Measurements from ENCODE around the gene CYP27A1.

CYP27A1 gene

DNA sequence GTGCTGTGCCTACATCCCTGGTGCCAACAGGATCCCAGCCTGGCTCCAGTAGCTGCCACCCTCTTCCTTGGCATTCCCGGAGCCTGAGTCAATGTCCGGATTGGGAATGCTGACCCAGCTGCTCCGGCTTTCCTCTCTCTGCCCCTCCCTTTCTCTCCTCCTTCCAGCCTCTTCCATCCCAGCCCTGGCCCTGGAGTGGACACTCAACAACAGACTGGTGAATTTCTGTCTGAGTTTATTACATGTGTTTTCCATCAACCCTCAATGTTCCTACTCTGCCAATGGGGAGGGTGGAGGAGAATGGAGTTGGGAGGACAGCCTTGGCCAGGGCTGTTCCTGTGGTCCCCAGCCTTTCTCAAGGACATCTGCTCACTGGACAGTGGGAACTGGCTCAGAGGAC is 50.6 kb downstream of the CYP27A1 start:
- peak; percentile 43; the same call in 1 of the 3 replicates for ATAC-seq
- TF ChIP-seq ZNF565 (CRISPR knock-in tag; conservative IDR thresholded peaks at IDR 0.05; ENCODE audit: low read depth), result no peak
- TF ChIP-seq ZC3H10 (CRISPR knock-in tag; IDR thresholded peaks at IDR 0.05), result no peak
- TF ChIP-seq BACH2 (CRISPR knock-in tag; IDR thresholded peaks at IDR 0.05; ENCODE audit: borderline replicate concordance), result no peak
- no peak for TF ChIP-seq ZNF70 (CRISPR knock-in tag; IDR thresholded peaks at IDR 0.05)
- TF ChIP-seq, protein P1, sequence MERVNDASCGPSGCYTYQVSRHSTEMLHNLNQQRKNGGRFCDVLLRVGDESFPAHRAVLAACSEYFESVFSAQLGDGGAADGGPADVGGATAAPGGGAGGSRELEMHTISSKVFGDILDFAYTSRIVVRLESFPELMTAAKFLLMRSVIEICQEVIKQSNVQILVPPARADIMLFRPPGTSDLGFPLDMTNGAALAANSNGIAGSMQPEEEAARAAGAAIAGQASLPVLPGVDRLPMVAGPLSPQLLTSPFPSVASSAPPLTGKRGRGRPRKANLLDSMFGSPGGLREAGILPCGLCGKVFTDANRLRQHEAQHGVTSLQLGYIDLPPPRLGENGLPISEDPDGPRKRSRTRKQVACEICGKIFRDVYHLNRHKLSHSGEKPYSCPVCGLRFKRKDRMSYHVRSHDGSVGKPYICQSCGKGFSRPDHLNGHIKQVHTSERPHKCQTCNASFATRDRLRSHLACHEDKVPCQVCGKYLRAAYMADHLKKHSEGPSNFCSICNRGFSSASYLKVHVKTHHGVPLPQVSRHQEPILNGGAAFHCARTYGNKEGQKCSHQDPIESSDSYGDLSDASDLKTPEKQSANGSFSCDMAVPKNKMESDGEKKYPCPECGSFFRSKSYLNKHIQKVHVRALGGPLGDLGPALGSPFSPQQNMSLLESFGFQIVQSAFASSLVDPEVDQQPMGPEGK (CRISPR knock-in tag; IDR thresholded peaks at IDR 0.05; ENCODE audit: borderline replicate concordance), result no peak
- TF ChIP-seq, protein P2, sequence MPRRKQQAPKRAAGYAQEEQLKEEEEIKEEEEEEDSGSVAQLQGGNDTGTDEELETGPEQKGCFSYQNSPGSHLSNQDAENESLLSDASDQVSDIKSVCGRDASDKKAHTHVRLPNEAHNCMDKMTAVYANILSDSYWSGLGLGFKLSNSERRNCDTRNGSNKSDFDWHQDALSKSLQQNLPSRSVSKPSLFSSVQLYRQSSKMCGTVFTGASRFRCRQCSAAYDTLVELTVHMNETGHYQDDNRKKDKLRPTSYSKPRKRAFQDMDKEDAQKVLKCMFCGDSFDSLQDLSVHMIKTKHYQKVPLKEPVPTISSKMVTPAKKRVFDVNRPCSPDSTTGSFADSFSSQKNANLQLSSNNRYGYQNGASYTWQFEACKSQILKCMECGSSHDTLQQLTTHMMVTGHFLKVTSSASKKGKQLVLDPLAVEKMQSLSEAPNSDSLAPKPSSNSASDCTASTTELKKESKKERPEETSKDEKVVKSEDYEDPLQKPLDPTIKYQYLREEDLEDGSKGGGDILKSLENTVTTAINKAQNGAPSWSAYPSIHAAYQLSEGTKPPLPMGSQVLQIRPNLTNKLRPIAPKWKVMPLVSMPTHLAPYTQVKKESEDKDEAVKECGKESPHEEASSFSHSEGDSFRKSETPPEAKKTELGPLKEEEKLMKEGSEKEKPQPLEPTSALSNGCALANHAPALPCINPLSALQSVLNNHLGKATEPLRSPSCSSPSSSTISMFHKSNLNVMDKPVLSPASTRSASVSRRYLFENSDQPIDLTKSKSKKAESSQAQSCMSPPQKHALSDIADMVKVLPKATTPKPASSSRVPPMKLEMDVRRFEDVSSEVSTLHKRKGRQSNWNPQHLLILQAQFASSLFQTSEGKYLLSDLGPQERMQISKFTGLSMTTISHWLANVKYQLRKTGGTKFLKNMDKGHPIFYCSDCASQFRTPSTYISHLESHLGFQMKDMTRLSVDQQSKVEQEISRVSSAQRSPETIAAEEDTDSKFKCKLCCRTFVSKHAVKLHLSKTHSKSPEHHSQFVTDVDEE (CRISPR knock-in tag; IDR thresholded peaks at IDR 0.05), result no peak
- TF ChIP-seq ZFP3 (CRISPR knock-in tag; IDR thresholded peaks at IDR 0.05), result no peak
- TF ChIP-seq OSR1 (CRISPR knock-in tag; IDR thresholded peaks at IDR 0.05), result no peak

DNA sequence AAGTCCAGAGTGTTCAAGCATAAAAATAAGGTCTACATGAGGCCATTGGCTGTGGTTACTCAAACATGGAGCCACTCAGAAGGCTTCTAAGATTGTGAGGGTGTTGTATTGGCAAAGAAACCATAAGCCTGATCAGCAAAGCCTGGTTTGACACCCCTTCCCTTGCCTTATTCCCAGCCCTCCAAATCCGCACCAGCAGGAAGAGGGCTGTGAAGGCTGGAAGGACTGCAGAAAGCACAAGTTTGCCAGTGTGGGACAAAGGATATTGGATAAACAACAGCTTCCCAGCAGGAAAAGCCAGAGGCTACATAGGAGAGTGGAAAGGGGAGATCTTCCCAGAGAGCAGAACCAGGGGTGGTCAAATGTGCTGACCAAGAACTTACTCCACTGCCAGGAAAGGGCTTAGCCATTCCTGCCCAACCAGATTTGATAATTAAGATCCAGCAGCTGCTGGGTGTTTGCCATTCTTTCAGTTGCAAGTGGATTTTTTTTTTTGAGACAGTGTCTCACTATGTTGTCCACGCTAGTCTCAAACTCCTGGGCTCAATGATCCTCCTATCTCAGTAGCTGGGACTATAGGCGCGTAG is 51.2 kb downstream of the CYP27A1 start:
- no peak for ATAC-seq
- TF ChIP-seq ZFP30 (CRISPR knock-in tag; IDR thresholded peaks at IDR 0.05) (no peak), OSR1 (CRISPR knock-in tag; IDR thresholded peaks at IDR 0.05) (no peak), RARB (CRISPR knock-in tag; IDR thresholded peaks at IDR 0.05) (no peak)
- TF ChIP-seq, protein P2 (CRISPR knock-in tag; IDR thresholded peaks at IDR 0.05), result no peak

GRCh38 chr2:218834685-218835084 is 52.7 kb downstream of the CYP27A1 start:
- ATAC-seq, result no peak; the same call in 2 of the 3 replicates
- TF ChIP-seq RARB (CRISPR knock-in tag; IDR thresholded peaks at IDR 0.05), result no peak
- TF ChIP-seq, protein P3, sequence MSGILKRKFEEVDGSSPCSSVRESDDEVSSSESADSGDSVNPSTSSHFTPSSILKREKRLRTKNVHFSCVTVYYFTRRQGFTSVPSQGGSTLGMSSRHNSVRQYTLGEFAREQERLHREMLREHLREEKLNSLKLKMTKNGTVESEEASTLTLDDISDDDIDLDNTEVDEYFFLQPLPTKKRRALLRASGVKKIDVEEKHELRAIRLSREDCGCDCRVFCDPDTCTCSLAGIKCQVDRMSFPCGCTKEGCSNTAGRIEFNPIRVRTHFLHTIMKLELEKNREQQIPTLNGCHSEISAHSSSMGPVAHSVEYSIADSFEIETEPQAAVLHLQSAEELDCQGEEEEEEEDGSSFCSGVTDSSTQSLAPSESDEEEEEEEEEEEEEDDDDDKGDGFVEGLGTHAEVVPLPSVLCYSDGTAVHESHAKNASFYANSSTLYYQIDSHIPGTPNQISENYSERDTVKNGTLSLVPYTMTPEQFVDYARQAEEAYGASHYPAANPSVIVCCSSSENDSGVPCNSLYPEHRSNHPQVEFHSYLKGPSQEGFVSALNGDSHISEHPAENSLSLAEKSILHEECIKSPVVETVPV (CRISPR knock-in tag; IDR thresholded peaks at IDR 0.05), result no peak
- TF ChIP-seq TCF4 (CRISPR knock-in tag; IDR thresholded peaks at IDR 0.05; ENCODE audit: borderline replicate concordance), result no peak
- TF ChIP-seq ZNF8 (CRISPR knock-in tag; IDR thresholded peaks at IDR 0.05), result no peak
- TF ChIP-seq, protein P1 (CRISPR knock-in tag; IDR thresholded peaks at IDR 0.05; ENCODE audit: borderline replicate concordance), result no peak
- TF ChIP-seq ARNTL (CRISPR knock-in tag; IDR thresholded peaks at IDR 0.05; ENCODE audit: borderline replicate concordance, low read depth), result no peak
- no peak for TF ChIP-seq ZFP3 (CRISPR knock-in tag; IDR thresholded peaks at IDR 0.05)
- TF ChIP-seq POU6F1 (CRISPR knock-in tag; IDR thresholded peaks at IDR 0.05; ENCODE audit: borderline replicate concordance, low read depth), result no peak
- no peak for TF ChIP-seq ZNF565 (CRISPR knock-in tag; conservative IDR thresholded peaks at IDR 0.05; ENCODE audit: low read depth)
- no peak for TF ChIP-seq ISL1 (CRISPR knock-in tag; IDR thresholded peaks at IDR 0.05)

All from SK-N-SH treated with all-trans-retinoic acid at 6 μM for 48 hours (cell line).